ENCODE results near the gene C19orf85. TPM values are rescaled to one million over a fixed set of nuclear protein-coding genes. Genes with fewer than 3 reads are reported as not detected.
A peak's percentile ranks its signal among the peaks of the same experiment; 100 is the strongest.

C19orf85 gene
- polyA plus RNA-seq, 6 donors from 2014 or later: not detected

DNA sequence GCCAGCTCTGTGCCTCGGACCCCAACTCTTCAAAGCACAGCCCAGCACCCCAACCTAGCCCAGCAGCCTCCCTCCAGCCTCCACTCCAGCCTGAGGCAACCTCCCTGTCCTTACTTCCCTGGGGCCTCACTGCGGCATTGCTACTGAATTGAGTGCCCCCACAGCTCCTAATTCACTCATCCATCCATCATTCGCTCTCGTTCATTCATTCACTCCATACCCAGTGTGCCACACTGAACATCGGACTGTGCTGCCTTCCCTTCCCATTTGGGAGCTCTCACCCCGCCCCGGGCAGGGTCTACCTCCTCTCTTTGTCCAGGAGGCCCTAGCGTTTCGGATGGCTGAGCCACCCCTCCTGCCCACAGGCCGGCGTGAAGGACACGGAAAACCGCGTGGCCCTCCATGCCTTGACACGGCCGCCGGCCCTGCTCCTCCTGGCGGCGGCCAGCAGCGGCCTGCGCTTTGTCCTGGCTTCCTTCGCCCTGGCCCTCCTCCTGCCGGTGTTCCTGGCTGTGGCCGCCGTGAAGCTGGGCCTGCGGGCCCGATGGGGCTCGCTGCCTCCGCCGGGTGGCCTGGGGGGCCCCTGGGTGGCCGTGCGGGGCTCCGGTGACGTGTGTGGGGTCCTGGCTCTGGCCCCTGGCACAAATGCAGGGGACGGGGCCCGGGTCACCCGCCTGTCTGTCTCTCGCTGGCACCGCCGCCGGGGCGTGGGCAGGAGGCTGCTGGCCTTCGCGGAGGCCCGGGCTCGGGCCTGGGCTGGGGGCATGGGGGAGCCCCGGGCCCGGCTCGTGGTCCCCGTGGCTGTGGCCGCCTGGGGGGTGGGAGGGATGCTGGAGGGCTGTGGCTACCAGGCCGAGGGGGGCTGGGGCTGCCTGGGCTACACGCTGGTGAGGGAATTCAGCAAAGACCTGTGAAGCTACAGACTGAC, 21.8 kb upstream of the C19orf85 start:
- H3K36me3 Mint-ChIP-seq: no peaks in the 10 kb centered on the region
- no peak for ATAC-seq (ENCODE audit: low read depth in 2 of 2)
- peak overlapping the region; percentile 22 to 88 (median 76) for H3K4me3 Mint-ChIP-seq
- H3K27me3 Mint-ChIP-seq: peaks cover 0 to under 1% (median 0%) of the 10 kb centered on the region in 3 donors
- no peak for DNase-seq
- peaks cover 10 to 18% (median 12%) of the 10 kb centered on the region in 3 donors for H3K4me1 Mint-ChIP-seq
- H3K27ac Mint-ChIP-seq: peak overlapping the region; percentile 68 to 98 (median 90)
- H3K9me3 Mint-ChIP-seq: no peaks in the 10 kb centered on the region

DNA sequence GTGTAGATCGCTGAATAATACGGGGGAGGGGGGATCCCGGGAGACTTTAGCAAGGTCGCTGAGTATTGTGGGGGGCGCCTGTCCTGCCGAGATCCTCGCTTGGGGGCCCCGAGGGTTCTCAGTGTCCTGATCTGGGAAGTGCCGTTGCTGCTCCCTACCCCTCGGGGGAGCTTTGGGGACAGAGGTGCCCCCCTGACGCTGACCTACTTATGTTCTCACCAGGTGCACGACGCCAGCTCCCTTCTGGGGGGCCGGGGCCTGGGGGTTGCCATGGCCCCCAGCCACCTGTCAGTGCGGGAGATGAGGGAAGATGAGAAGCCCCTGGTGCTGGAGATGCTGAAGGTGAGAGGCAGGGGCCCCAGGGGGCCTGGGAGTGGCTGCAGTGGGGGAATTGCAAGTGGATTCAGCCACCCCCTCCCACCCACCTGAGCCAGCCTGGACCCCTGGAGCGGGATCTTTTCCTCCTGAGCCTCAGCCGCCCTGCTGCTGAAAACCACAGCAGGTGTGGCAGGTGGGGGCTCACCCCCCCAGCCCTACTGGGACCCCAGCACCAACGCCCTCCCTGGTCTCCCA, 21.0 kb upstream of the C19orf85 start:
- no peaks in the 10 kb centered on the region for H3K27me3 Mint-ChIP-seq
- peak overlapping the region; percentile 68 to 98 (median 91) for H3K27ac Mint-ChIP-seq
- no peaks in the 10 kb centered on the region for H3K9me3 Mint-ChIP-seq
- DNase-seq (no peak), ATAC-seq (ENCODE audit: low read depth in 2 of 2) (peak; percentile 15 to 20)
- H3K36me3 Mint-ChIP-seq: no peaks in the 10 kb centered on the region
- peaks cover 12 to 18% (median 13%) of the 10 kb centered on the region in 3 donors for H3K4me1 Mint-ChIP-seq
- peak overlapping the region; percentile 62 to 89 (median 84) for H3K4me3 Mint-ChIP-seq

DNA sequence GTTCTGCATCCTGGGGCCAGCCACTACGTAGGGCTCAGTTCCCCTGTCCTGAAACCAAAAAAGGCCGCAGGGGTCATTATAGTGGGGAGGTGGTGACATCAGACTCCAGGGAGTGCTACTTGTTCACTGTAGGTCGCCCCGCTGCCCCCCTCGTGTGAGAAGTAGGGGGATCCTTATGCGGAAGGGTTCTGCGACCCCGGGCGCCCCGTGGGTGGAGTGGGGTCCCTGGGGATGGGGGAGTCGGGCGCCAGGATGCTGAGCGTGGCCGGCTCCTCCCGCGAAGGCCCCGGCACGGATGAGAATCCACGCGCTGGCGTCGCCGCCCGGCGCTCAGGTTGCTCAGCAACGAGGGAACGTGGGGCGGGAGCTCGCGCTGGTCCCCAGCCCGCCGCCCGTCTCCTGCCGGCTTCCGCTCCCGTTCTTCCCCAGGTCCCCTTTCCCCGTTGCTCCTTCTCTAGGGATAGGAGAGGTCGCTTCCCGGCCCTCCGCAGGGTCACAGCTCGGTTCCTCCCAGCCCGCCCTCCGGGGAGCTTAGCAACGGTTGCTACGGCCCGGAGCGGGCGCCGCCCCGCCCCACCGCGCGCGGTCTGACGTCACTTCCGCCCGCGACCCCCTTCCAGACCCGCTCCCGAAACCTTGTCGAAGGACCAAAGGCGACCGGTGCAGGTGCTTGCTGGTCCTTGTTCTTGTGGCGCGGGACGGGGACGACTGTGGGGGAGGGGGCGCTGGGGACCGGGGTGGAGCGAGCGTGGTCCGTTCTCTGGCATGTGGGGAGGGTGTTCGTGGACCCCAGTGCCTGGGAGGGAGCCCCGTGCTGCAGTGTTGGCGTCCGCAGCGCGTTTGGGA, 20.3 kb upstream of the C19orf85 start, which contains the start of gene NAT14:
TSS of gene NAT14 (plus strand) at position 596 of the 846 bp plus-strand sequence. CDS start 521 bp downstream, outside the sequence.
- Mint-ChIP-seq H3K36me3 (no peaks in the 10 kb centered on the region), H3K4me3 (peak within 1 kb of the TSS; percentile 62 to 89 (median 84)), H3K27ac (peak within 1 kb of the TSS; percentile 68 to 98 (median 91)), H3K27me3 (no peaks in the 10 kb centered on the region), H3K4me1 (peaks cover 14 to 21% (median 16%) of the 10 kb centered on the region in 3 donors), H3K9me3 (no peaks in the 10 kb centered on the region)
- peak; percentile 77 for DNase-seq
- peak; percentile 80 to 82 for ATAC-seq (ENCODE audit: low read depth in 2 of 2)

DNA sequence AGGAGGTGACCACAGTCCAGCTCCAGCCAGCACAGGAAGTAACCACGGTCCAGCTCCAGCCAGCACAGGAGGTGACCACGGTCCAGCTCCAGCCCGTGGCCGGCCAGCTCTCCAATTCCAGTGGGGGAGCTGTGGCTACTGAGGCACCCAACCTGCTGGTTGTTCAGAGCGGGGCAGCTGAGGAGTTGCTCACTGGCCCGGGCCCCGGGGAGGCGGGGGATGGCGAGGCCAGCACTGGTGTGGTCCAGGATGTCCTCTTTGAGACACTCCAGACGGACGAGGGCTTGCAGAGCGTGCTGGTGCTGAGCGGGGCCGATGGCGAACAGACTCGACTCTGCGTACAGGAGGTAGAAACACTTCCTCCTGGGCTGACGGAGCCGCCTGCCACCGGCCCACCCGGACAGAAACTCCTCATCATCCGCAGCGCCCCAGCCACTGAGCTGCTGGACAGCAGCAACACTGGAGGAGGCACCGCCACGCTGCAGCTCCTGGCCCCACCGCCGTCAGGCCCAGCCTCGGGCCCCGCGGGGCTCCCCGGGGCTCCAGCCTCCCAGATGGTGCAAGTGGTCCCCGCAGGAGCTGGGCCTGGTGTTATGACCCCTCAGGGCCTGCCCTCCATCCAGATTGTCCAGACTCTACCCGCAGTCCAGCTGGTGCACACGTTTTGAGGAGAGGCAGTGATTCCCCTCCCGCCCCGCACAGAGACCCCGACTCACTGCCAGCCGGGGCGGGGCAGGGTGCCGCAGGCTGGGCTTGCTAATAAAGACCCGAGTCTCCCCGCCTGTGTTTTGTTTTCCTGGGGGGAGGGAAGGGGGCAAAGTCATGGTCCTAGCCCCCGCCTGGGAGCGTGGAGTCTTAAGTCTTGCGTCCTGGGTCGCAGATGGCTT, 19.4 kb upstream of the C19orf85 start:
- no peaks in the 10 kb centered on the region for H3K27me3 Mint-ChIP-seq
- H3K27ac Mint-ChIP-seq: peak overlapping the region in 5 of 6 donors; percentile 88 to 96 (median 90)
- H3K4me3 Mint-ChIP-seq: peak overlapping the region; percentile 62 to 88 (median 82)
- peaks cover 22 to 29% (median 25%) of the 10 kb centered on the region in 3 donors for H3K4me1 Mint-ChIP-seq
- DNase-seq (no peak), ATAC-seq (ENCODE audit: low read depth in 2 of 2) (no peak)
- no peaks in the 10 kb centered on the region for H3K9me3 Mint-ChIP-seq
- H3K36me3 Mint-ChIP-seq: no peaks in the 10 kb centered on the region

DNA sequence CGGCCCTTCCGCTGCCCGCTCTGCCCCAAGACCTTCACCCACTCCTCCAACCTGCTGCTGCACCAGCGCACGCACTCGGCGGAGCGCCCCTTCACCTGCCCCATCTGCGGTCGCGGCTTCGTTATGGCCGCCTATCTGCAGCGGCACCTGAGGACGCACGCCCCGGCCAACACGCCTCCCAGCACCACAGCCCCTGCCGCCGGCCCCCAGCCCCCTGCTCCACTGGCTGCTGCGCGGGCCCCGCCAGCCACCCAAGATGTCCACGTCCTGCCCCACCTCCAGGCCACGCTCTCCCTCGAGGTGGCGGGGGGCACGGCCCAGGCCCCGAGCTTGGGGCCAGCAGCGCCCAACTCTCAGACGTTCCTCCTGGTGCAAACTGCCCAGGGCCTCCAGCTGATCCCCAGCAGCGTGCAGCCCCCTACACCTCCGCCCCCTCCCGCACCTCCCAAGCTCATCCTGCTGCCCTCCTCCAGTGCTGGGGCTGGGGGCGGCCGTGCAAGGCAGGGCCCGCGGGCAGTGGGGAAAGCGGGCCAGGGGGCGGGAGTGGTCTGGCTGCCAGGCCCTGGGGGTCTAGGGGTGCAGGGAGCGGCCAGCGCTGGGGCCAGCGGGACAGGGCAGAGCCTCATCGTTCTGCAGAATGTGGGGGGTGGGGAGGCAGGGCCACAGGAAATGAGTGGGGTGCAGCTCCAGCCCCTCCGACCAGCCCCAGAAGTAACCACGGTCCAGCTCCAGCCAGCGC, 18.6 kb upstream of the C19orf85 start:
- Mint-ChIP-seq H3K27ac (peak overlapping the region in 3 of 6 donors; percentile 56 to 88 (median 78)), H3K36me3 (no peaks in the 10 kb centered on the region), H3K9me3 (no peaks in the 10 kb centered on the region), H3K27me3 (no peaks in the 10 kb centered on the region), H3K4me1 (peaks cover 29 to 33% (median 33%) of the 10 kb centered on the region in 3 donors), H3K4me3 (peak overlapping the region in 2 of 8 donors; percentile 3 to 20)
- ATAC-seq (ENCODE audit: low read depth in 2 of 2) (no peak), DNase-seq (no peak)

DNA sequence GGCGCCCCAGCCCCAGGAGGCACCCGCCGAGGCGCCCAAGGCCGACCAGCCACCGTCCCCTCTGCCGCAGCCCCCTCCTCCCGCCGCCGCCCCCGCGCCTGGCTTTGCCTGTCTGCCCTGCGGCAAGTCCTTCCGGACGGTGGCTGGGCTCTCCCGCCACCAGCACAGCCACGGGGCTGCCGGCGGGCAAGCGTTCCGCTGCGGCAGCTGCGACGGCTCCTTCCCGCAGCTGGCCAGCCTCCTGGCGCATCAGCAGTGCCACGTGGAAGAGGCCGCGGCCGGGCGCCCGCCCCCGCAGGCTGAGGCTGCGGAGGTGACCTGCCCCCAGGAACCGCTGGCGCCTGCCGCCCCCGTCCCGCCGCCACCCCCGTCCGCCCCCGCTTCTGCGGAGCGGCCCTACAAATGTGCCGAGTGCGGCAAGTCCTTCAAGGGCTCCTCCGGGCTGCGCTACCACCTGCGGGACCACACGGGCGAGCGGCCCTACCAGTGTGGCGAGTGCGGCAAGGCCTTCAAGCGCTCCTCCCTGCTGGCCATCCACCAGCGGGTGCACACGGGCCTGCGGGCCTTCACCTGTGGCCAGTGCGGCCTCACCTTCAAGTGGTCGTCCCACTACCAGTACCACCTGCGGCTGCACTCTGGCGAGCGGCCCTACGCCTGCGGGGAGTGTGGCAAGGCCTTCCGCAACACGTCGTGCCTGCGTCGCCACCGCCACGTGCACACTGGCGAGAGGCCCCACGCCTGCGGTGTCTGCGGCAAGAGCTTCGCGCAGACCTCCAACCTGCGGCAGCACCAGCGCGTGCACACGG, 17.8 kb upstream of the C19orf85 start:
- no peaks in the 10 kb centered on the region for H3K9me3 Mint-ChIP-seq
- H3K4me1 Mint-ChIP-seq: peaks cover 35 to 38% (median 37%) of the 10 kb centered on the region in 3 donors
- no peak for ATAC-seq (ENCODE audit: low read depth in 2 of 2)
- no peaks in the 10 kb centered on the region for H3K36me3 Mint-ChIP-seq
- no peak overlapping the region for H3K27ac Mint-ChIP-seq
- no peaks in the 10 kb centered on the region for H3K27me3 Mint-ChIP-seq
- H3K4me3 Mint-ChIP-seq: peak overlapping the region in 1 of 8 donors; percentile 3
- DNase-seq: no peak

DNA sequence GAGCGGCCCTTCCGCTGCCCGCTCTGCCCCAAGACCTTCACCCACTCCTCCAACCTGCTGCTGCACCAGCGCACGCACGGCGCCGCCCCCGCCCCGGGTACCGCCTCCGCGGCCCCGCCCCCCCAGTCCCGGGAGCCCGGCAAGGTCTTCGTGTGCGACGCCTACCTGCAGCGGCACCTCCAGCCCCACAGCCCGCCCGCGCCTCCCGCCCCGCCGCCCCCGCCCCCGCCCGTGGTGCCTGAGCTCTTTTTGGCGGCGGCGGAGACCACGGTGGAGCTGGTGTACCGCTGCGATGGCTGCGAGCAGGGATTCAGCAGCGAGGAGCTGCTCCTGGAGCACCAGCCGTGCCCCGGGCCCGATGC, 17.2 kb upstream of the C19orf85 start:
- Mint-ChIP-seq H3K36me3 (no peaks in the 10 kb centered on the region), H3K27me3 (no peaks in the 10 kb centered on the region), H3K4me3 (peak overlapping the region in 1 of 8 donors; percentile 20), H3K27ac (peak overlapping the region in 1 of 6 donors; percentile 86), H3K9me3 (no peaks in the 10 kb centered on the region), H3K4me1 (peaks cover 36 to 43% (median 38%) of the 10 kb centered on the region in 3 donors)
- no peak for ATAC-seq (ENCODE audit: low read depth in 2 of 2)
- DNase-seq: no peak

DNA sequence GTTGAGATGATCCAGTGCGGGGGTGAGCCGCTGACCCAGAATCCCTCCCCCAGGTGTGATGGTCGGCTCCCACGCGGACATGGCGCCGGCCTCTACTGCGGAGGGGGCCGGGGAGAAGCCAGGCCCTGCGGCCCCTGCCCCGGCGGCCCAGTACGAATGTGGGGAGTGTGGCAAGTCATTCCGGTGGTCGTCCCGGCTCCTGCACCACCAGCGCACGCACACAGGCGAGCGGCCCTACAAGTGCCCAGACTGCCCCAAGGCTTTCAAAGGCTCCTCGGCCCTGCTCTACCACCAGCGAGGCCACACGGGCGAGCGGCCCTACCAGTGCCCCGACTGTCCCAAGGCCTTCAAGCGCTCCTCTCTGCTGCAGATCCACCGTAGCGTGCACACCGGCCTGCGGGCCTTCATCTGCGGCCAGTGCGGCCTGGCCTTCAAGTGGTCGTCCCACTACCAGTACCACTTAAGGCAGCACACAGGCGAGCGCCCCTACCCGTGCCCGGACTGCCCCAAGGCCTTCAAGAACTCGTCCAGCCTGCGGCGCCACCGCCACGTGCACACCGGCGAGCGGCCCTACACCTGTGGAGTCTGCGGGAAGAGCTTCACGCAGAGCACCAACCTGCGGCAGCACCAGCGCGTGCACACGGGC, 16.7 kb upstream of the C19orf85 start:
- Mint-ChIP-seq H3K4me1 (peaks cover 36 to 42% (median 38%) of the 10 kb centered on the region in 3 donors), H3K9me3 (no peaks in the 10 kb centered on the region), H3K27me3 (no peaks in the 10 kb centered on the region), H3K4me3 (peak overlapping the region in 1 of 8 donors; percentile 20), H3K27ac (peak overlapping the region in 1 of 6 donors; percentile 86), H3K36me3 (no peaks in the 10 kb centered on the region)
- ATAC-seq (ENCODE audit: low read depth in 2 of 2): no peak
- DNase-seq: no peak

DNA sequence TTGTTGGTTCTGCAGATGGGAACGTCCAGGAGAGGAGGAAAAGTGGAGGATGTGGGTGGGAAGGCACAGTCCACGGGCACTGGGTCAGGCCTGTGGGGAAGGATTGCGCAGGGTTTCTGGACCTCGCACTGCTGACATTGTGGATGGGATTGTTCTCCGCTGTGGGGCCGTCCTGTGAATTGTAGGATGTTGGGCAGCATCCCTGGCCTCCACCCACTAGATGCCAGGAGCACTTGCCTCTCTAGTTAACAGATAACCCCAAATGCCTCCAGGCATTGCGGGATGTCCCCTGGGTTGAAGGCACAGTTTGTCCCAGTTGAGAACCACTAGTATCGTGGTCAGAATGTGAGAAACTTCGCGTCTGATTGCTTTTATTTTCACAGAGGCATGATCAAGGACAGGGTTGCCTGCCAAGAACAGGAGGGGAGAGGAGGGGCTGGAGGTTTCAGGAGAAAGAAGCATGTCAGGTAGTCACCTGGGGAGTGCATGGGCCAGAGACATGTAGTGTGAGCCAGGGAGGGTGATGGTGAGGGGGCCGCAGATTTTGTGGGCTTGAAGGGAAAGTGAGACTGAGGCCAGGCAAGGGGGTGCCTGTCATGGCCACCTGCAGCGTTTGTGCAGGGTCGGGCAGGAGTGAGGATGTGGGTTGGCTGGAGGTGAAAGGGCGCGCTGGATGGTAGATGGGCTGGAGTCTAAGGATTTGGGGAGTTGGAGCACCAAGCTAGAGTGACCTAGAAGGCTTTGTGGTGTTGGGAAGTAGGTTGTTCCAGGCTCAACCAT, 15.1 kb upstream of the C19orf85 start:
- Mint-ChIP-seq H3K9me3 (no peaks in the 10 kb centered on the region), H3K36me3 (no peaks in the 10 kb centered on the region), H3K4me3 (peak overlapping the region in 5 of 8 donors; percentile 45 to 99 (median 59)), H3K4me1 (peaks cover 28 to 40% (median 29%) of the 10 kb centered on the region in 3 donors), H3K27me3 (no peaks in the 10 kb centered on the region), H3K27ac (peak overlapping the region in 4 of 6 donors; percentile 35 to 94 (median 88))
- ATAC-seq (ENCODE audit: low read depth in 2 of 2): no peak
- DNase-seq: no peak

DNA sequence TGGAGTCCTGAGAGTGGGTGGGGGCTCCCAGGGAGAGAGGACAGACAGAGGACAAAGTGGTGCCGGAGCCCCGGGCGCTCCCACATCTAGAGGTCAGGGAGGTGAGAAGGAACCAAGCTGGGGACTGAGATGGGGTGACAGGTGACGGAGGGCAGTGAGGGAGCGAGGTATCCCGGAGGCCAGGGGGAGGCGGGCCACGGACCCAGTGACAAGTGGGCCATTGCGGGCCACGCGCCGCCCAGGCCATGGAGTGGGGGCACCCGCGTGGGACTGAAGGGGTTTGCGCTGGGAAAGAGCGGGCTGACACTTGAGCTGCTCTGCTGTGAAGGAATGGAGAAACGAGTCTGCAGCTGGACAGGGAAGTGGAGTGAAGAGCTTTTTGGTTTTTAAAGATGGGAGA, 14.5 kb upstream of the C19orf85 start:
- Mint-ChIP-seq H3K9me3 (no peaks in the 10 kb centered on the region), H3K4me3 (peak overlapping the region in 6 of 8 donors; percentile 28 to 99 (median 77)), H3K27me3 (no peaks in the 10 kb centered on the region), H3K4me1 (peaks cover 28 to 37% (median 29%) of the 10 kb centered on the region in 3 donors), H3K36me3 (no peaks in the 10 kb centered on the region), H3K27ac (peak overlapping the region in 3 of 6 donors; percentile 17 to 94 (median 79))
- ATAC-seq (ENCODE audit: low read depth in 2 of 2) (no peak), DNase-seq (no peak)

All from naive B cell (primary cell).